ENCODE data around the gene P4HB. TPM values are rescaled to one million over a fixed set of nuclear protein-coding genes. Genes with fewer than 3 reads are reported as not detected.

P4HB gene
- total and polyA plus RNA-seq, 2 experiments from 2014 or later = 1,651 to 3,203 TPM

DNA sequence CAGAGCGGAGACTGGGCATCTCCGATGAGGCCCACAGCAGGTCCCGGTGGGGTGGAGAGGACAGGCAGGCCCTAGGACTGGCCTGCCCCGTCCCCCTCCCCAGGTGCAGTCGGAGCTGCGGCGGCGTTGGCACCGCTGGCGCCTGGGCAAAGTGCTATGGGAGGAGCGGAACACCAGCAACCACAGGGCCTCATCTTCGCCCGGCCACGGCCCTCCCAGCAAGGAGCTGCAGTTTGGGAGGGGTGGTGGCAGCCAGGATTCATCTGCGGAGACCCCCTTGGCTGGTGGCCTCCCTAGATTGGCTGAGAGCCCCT, 47.0 kb downstream of the P4HB start:
- WGBS, 2 experiments (ENCODE audit: low coverage in 1 of 2, low lambda C conversion rate in 2 of 2, missing lambda C conversion rate in 2 of 2) = 69 to 81% methylated on average over 15 of the region's 15 CpGs
- peaks cover 16% of the 10 kb centered on the region for H3K27me3 ChIP-seq (replicated peaks; ENCODE audit: insufficient read depth)
- no peak overlapping the region for H3K4me2 ChIP-seq (ENCODE audit: unreplicated experiment)
- H4K20me1 ChIP-seq (ENCODE audit: insufficient read depth) = no peaks in the 10 kb centered on the region
- H3K4me3 ChIP-seq = no peak overlapping the region
- no peaks in the 10 kb centered on the region for H3K36me3 ChIP-seq (ENCODE audit: low read depth)
- no peaks in the 10 kb centered on the region for H3K9me3 ChIP-seq (ENCODE audit: low read depth)
- no peak for DNase-seq
- no peak overlapping the region for H2AFZ ChIP-seq
- H3F3A ChIP-seq (ENCODE audit: insufficient read depth) = no peaks in the 10 kb centered on the region
- H3K79me2 ChIP-seq (ENCODE audit: insufficient read depth) = no peaks in the 10 kb centered on the region
- H3K4me1 ChIP-seq (ENCODE audit: insufficient read depth) = no peaks in the 10 kb centered on the region
- no peak overlapping the region for H3K9ac ChIP-seq
- in situ Hi-C loops (cut with MboI) = no loop called here
- TF ChIP-seq EZH2phosphoT487 (IDR thresholded peaks at IDR 0.05; ENCODE audit: insufficient read depth, low read depth) (no peak), EZH2 (IDR thresholded peaks at IDR 0.05; ENCODE audit: insufficient read depth, poor library complexity, severe bottlenecking) (no peak)
- no peaks in the 10 kb centered on the region for H3K9me2 ChIP-seq (ENCODE audit: insufficient read depth)
- no peak overlapping the region for H3K27ac ChIP-seq

DNA sequence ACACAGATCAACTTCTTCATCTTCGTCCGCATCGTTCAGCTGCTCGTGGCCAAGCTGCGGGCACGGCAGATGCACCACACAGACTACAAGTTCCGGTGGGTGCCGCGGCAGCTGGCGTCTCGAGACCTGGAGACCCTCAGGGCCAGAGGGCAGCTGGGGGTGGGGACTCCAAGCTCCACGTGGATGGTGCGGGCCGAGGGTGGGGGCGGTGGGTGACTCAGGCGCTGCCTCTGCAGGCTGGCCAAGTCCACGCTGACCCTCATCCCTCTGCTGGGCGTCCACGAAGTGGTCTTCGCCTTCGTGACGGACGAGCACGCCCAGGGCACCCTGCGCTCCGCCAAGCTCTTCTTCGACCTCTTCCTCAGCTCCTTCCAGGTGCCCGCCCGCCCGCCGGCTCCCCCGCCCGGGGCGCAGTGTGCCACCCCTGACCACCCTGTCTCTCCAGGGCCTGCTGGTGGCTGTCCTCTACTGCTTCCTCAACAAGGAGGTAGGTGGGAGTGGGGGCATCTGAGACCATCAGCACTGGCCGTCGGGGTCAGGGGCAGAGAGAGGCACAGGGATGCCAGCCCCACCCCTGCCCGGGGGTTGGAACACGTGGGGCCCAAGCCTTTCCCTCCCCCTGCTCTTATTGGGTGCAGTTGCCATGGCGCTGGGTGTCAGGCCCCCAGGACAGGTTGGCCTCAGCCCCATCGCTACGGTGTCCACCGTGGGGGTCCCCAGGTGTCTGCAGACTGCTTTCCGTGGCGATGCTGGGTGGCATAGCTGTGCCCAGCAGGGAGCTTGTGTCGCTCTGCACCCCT, 47.6 kb downstream of the P4HB start:
- TF ChIP-seq EZH2 (IDR thresholded peaks at IDR 0.05; ENCODE audit: insufficient read depth, poor library complexity, severe bottlenecking) (no peak), EZH2phosphoT487 (IDR thresholded peaks at IDR 0.05; ENCODE audit: insufficient read depth, low read depth) (no peak)
- Histone ChIP-seq H3K27me3 (replicated peaks; ENCODE audit: insufficient read depth) (peaks cover 20% of the 10 kb centered on the region), H3K9me3 (ENCODE audit: low read depth) (no peaks in the 10 kb centered on the region), H3K4me1 (ENCODE audit: insufficient read depth) (no peaks in the 10 kb centered on the region), H3K4me2 (ENCODE audit: unreplicated experiment) (no peak overlapping the region), H3F3A (ENCODE audit: insufficient read depth) (no peaks in the 10 kb centered on the region), H3K9ac (no peak overlapping the region), H3K27ac (no peak overlapping the region), H3K36me3 (ENCODE audit: low read depth) (no peaks in the 10 kb centered on the region), H4K20me1 (ENCODE audit: insufficient read depth) (no peaks in the 10 kb centered on the region), H3K79me2 (ENCODE audit: insufficient read depth) (no peaks in the 10 kb centered on the region), H3K9me2 (ENCODE audit: insufficient read depth) (no peaks in the 10 kb centered on the region), H3K4me3 (no peak overlapping the region), H2AFZ (no peak overlapping the region)
- no peak for DNase-seq
- 65 to 67% methylated on average over 33 to 45 of the region's 45 CpGs for WGBS, 2 experiments (ENCODE audit: low coverage in 1 of 2, low lambda C conversion rate in 2 of 2, missing lambda C conversion rate in 2 of 2)
- in situ Hi-C loops (cut with MboI) = no loop called here

DNA sequence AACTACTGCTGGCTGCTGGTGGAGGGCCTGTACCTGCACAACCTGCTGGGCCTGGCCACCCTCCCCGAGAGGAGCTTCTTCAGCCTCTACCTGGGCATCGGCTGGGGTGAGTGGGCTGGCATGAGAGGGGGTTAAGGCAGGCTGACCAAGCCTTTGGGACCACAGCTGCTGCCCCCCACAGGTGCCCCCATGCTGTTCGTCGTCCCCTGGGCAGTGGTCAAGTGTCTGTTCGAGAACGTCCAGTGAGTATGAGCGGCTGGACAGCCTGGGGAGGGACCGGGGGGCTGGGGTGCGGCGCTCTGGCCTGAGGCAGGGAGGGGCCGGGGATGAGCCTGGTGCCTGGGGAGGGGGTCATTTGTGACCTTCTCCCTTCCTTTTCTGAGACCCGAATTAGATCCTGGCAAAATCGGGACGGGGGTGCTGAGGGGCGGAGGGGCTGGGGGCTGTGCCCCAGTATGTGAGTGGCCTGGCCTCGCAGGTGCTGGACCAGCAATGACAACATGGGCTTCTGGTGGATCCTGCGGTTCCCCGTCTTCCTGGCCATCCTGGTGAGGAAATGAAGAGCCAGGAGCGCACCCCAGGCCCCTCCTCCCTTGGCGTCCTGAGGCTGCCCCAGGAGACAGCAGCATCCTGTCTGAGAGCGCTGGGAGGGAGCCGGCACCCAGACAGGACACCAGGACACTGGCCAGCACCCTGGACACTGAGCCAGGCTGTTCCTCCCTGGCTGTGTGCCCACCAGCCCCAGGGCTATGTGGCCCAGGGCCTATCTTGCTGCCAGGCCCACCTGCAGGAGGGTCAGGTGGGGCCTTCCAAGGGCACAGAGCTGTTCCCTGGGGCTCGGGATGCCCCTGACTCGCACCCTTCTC, 48.4 kb downstream of the P4HB start:
- in situ Hi-C loops (cut with MboI) = no loop called here
- Histone ChIP-seq H3K9me3 (ENCODE audit: low read depth) (no peaks in the 10 kb centered on the region), H3K4me1 (ENCODE audit: insufficient read depth) (no peaks in the 10 kb centered on the region), H3K9ac (no peak overlapping the region), H3K4me2 (ENCODE audit: unreplicated experiment) (no peak overlapping the region), H3K36me3 (ENCODE audit: low read depth) (no peaks in the 10 kb centered on the region), H3K9me2 (ENCODE audit: insufficient read depth) (no peaks in the 10 kb centered on the region), H3K4me3 (no peak overlapping the region), H2AFZ (no peak overlapping the region), H3K27me3 (replicated peaks; ENCODE audit: insufficient read depth) (peaks cover 27% of the 10 kb centered on the region), H4K20me1 (ENCODE audit: insufficient read depth) (no peaks in the 10 kb centered on the region), H3K79me2 (ENCODE audit: insufficient read depth) (no peaks in the 10 kb centered on the region), H3F3A (ENCODE audit: insufficient read depth) (no peaks in the 10 kb centered on the region), H3K27ac (no peak overlapping the region)
- WGBS, 2 experiments (ENCODE audit: low coverage in 1 of 2, low lambda C conversion rate in 2 of 2, missing lambda C conversion rate in 2 of 2) = 48 to 54% methylated on average over 12 to 22 of the region's 24 CpGs
- no peak for TF ChIP-seq EZH2phosphoT487 (IDR thresholded peaks at IDR 0.05; ENCODE audit: insufficient read depth, low read depth)
- TF ChIP-seq EZH2 (IDR thresholded peaks at IDR 0.05; ENCODE audit: insufficient read depth, poor library complexity, severe bottlenecking) = no peak
- no peak for DNase-seq

DNA sequence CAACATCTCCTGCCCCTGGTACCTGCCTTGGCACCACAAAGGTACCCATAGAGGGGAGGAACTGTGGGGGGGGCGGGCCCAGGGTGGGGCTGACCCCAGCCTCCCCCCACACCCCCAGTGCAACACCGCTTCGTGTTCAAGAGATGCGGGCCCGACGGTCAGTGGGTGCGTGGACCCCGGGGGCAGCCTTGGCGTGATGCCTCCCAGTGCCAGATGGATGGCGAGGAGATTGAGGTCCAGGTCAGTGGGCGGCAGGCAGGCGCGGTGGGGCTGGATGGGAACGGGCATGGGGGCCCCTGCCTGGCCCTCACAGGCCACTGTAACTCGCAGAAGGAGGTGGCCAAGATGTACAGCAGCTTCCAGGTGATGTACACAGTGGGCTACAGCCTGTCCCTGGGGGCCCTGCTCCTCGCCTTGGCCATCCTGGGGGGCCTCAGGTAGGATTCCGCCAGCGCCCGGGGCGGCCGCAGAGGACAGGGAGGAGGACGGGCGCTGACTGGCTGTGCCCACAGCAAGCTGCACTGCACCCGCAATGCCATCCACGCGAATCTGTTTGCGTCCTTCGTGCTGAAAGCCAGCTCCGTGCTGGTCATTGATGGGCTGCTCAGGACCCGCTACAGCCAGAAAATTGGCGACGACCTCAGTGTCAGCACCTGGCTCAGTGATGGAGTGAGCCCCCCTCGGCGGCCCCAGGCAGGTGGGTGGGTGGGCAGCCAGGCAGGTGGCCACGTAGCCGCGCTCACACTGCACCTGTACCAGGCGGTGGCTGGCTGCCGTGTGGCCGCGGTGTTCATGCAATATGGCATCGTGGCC, 49.2 kb downstream of the P4HB start:
- TF ChIP-seq EZH2 (IDR thresholded peaks at IDR 0.05; ENCODE audit: insufficient read depth, poor library complexity, severe bottlenecking) (no peak), EZH2phosphoT487 (IDR thresholded peaks at IDR 0.05; ENCODE audit: insufficient read depth, low read depth) (no peak)
- no peaks in the 10 kb centered on the region for H3K36me3 ChIP-seq (ENCODE audit: low read depth)
- in situ Hi-C loops (cut with MboI) = no loop called here
- H2AFZ ChIP-seq = no peak overlapping the region
- no peaks in the 10 kb centered on the region for H3K9me2 ChIP-seq (ENCODE audit: insufficient read depth)
- H3K4me3 ChIP-seq = no peak overlapping the region
- DNase-seq = no peak
- H3K27ac ChIP-seq = no peak overlapping the region
- no peaks in the 10 kb centered on the region for H3K79me2 ChIP-seq (ENCODE audit: insufficient read depth)
- no peaks in the 10 kb centered on the region for H3K9me3 ChIP-seq (ENCODE audit: low read depth)
- H3K27me3 ChIP-seq (replicated peaks; ENCODE audit: insufficient read depth) = peaks cover 33% of the 10 kb centered on the region
- 61 to 63% methylated on average over 37 to 42 of the region's 42 CpGs for WGBS, 2 experiments (ENCODE audit: low coverage in 1 of 2, low lambda C conversion rate in 2 of 2, missing lambda C conversion rate in 2 of 2)
- no peak overlapping the region for H3K4me2 ChIP-seq (ENCODE audit: unreplicated experiment)
- H3K9ac ChIP-seq = no peak overlapping the region
- H3F3A ChIP-seq (ENCODE audit: insufficient read depth) = no peaks in the 10 kb centered on the region
- H3K4me1 ChIP-seq (ENCODE audit: insufficient read depth) = no peaks in the 10 kb centered on the region
- no peaks in the 10 kb centered on the region for H4K20me1 ChIP-seq (ENCODE audit: insufficient read depth)

Measured in GM23248 (cell line).